ENCODE results near the gene SF3B6. TPM values are rescaled to one million over a fixed set of nuclear protein-coding genes. Genes with fewer than 3 reads are reported as not detected.
"Not testable (repeated sequence)": the region's sequence is repeated elsewhere in the genome, so short reads cannot be mapped to it uniquely, and the experiment has no call there.

Gene SF3B6
- total and polyA plus RNA-seq, 8 donors: 16.7 to 65.4 (median 33.4) TPM

DNA sequence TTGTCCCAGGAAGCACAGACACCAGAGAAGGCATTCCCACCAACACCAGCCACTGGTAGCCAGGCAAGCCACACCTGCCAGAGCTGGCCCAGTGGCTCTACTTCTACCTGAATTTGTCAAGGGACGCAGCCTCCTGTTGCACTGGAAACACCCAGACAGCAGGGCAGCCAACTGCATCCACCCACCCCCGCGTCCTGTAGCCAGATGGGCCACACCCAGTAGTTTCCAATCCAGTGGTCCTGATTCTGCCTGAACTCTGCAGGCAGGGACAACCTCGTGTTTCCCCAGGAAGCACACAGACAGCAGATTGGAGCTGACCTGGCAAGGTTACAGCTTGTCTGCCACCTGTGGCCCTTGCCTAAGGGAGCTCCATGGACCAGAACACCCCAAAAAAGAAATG lies 28.8 kb upstream of the SF3B6 start:
- no peak for DNase-seq
- TF ChIP-seq CTCF (IDR thresholded peaks at IDR 0.05): no peak
- intact Hi-C loops (cut with DNase I): no loop called here
- Histone ChIP-seq H3K27ac (no peak overlapping the region), H3K9me3 (no peaks in the 10 kb centered on the region), H3K27me3 (no peaks in the 10 kb centered on the region), H3K4me1 (no peaks in the 10 kb centered on the region), H3K4me3 (no peak overlapping the region), H3K36me3 (no peaks in the 10 kb centered on the region)
- WGBS, 2 donors: 73 to 86% methylated on average over 4 of the region's 4 CpGs
- FAIRE-seq: no peak
- no peak for ATAC-seq

DNA sequence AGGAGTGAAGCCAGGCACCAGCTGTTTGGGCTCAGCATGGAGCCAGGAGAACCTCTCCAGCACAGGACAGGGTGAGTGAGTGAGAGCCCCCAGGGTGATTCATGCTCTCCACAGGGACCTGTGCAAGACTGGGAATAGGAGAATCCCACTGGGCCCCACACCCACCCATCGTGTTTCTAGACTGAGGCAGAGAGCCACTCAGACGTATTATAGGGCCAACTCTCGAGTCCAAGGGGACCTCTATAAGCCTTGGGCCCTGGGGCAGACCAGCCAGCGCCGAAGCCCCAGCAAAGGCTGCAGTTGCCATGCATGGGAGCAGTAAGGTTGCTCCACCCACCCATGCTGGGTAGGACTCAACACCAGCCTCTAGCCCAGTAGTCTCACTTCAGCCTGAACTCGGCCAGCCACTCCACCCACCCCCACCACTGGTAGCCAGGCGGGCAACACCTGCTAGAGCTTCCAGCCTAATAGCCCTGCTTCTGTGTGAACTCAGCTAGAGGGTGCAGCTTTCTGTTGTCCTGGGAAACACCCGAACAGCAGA lies 28.1 kb upstream of the SF3B6 start:
- TF ChIP-seq CTCF (IDR thresholded peaks at IDR 0.05): no peak
- Histone ChIP-seq H3K9me3 (no peaks in the 10 kb centered on the region), H3K27me3 (no peaks in the 10 kb centered on the region), H3K4me3 (no peak overlapping the region), H3K4me1 (no peaks in the 10 kb centered on the region), H3K27ac (no peak overlapping the region), H3K36me3 (no peaks in the 10 kb centered on the region)
- peak in 1 of 6 donors; percentile 51 for DNase-seq
- WGBS, 2 donors: 93 to 94% methylated on average over 8 of the region's 8 CpGs
- ATAC-seq: no peak
- no peak for FAIRE-seq
- intact Hi-C loops (cut with DNase I): no loop called here

DNA sequence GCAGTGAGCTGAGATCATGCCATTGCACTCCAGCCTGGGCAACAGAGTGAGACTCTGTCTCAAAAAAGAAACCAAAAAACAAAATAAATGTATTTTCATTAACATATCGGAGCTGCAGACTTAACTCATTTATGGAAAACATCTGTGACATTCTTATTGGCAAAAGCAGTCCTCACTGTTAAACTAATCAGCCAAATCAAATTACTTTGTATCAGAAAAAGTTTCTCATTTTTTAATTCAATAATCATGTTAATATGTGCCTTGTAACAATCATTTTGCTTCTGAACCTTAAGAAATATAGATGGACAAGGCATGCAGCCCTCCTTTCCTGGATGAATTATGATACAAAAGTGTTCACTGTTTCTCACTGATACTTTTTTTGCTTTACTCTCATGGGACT lies 26.6 kb upstream of the SF3B6 start:
- no peaks in the 10 kb centered on the region for H3K9me3 ChIP-seq
- H3K36me3 ChIP-seq: no peaks in the 10 kb centered on the region
- ATAC-seq: no peak
- intact Hi-C loops (cut with DNase I): no loop called here
- H3K27ac ChIP-seq: no peak overlapping the region
- no peak overlapping the region for H3K4me3 ChIP-seq
- FAIRE-seq: no peak
- no peaks in the 10 kb centered on the region for H3K27me3 ChIP-seq
- TF ChIP-seq CTCF (IDR thresholded peaks at IDR 0.05): no peak
- 94 to 98% methylated on average over 1 of the region's 1 CpG for WGBS, 2 donors
- H3K4me1 ChIP-seq: no peaks in the 10 kb centered on the region
- DNase-seq: no peak

GRCh38 chr2:24101992-24102391 lies 25.9 kb upstream of the SF3B6 start:
- H3K4me1 ChIP-seq: no peaks in the 10 kb centered on the region
- no peaks in the 10 kb centered on the region for H3K36me3 ChIP-seq
- DNase-seq: no peak
- no peak for ATAC-seq
- no peak for TF ChIP-seq CTCF (IDR thresholded peaks at IDR 0.05)
- no peak for FAIRE-seq
- H3K27me3 ChIP-seq: no peaks in the 10 kb centered on the region
- H3K27ac ChIP-seq: no peak overlapping the region
- intact Hi-C loops (cut with DNase I): no loop called here
- 61 to 85% methylated on average over 2 of the region's 2 CpGs for WGBS, 2 donors
- no peaks in the 10 kb centered on the region for H3K9me3 ChIP-seq
- H3K4me3 ChIP-seq: no peak overlapping the region

GRCh38 chr2:24100732-24101131 lies 24.6 kb upstream of the SF3B6 start:
- DNase-seq; H3K4me3 ChIP-seq; ATAC-seq; FAIRE-seq; H3K27me3 ChIP-seq; intact Hi-C loops (cut with DNase I); H3K36me3 ChIP-seq; H3K4me1 ChIP-seq; H3K27ac ChIP-seq; H3K9me3 ChIP-seq: not testable (repeated sequence)
- WGBS, 2 donors: 86% methylated on average over 2 of the region's 2 CpGs

GRCh38 chr2:24095171-24095677 lies 19.1 kb upstream of the SF3B6 start:
- H3K27me3 ChIP-seq; H3K36me3 ChIP-seq; DNase-seq; intact Hi-C loops (cut with DNase I); H3K27ac ChIP-seq; H3K4me3 ChIP-seq; ATAC-seq; H3K4me1 ChIP-seq; FAIRE-seq; H3K9me3 ChIP-seq: not testable (repeated sequence)
- WGBS, 2 donors: 70 to 78% methylated on average over 17 of the region's 17 CpGs

DNA sequence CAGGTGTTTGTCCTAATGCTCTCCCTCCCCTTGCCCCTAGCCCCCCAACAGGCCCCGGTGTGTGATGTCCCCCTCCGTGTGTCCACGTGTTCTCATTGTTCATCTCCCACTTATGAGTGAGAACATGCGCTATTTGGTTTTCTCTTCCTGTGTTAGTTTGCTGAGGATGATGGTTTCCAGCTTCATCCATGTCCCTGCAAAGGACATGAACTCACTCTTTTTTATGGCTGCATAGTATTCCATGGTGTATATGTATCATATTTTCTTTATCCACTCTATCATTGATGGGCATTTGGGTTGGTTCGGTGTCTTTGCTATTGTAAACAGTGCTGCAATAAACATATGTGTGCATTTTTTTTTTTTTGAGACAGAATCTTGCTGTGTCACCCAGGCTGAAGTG lies 17.1 kb upstream of the SF3B6 start:
- H3K27me3 ChIP-seq; H3K27ac ChIP-seq; ATAC-seq; H3K4me3 ChIP-seq; DNase-seq; intact Hi-C loops (cut with DNase I); H3K36me3 ChIP-seq; H3K9me3 ChIP-seq; H3K4me1 ChIP-seq; FAIRE-seq: not testable (repeated sequence)
- WGBS, 2 donors: 97 to 99% methylated on average over 5 of the region's 5 CpGs

All from pancreas (tissue), 10 donors.